GM10266 (cell line): ENCODE data around the gene GPR78.

Experiments used
- DNase-seq: peaks from one replicate; pipeline ENCODE4 v3.0.0; 2012; ENCODE audit errors: extremely low spot score
- CTCF ChIP-seq: IDR thresholded peaks from 2 replicates; pipeline ENCODE4 v1.5.1; 2012; ENCODE audit warnings: mild to moderate bottlenecking, low read depth; ENCODE audit not compliant: control insufficient read depth, insufficient read depth; ENCODE audit errors: missing control alignments

Gene GPR78

GRCh38 chr4:8558080-8558960 is 21.9 kb upstream of the GPR78 start:
- TF ChIP-seq CTCF: no peak
- no peak for DNase-seq

GRCh38 chr4:8559011-8559410 is 21.2 kb upstream of the GPR78 start:
- no peak for DNase-seq
- TF ChIP-seq CTCF: no peak

GRCh38 chr4:8559524-8560264 is 20.5 kb upstream of the GPR78 start:
- no peak for DNase-seq
- TF ChIP-seq CTCF: no peak

GRCh38 chr4:8560265-8561047 is 19.7 kb upstream of the GPR78 start:
- no peak for TF ChIP-seq CTCF
- no peak for DNase-seq

GRCh38 chr4:8564595-8564994 is 15.6 kb upstream of the GPR78 start:
- TF ChIP-seq CTCF: no peak
- DNase-seq: no peak

GRCh38 chr4:8568068-8568668 is 12.0 kb upstream of the GPR78 start:
- TF ChIP-seq CTCF: no peak
- DNase-seq: no peak
